Subcutaneous adipose tissue (tissue), 4 donors: Measurements from ENCODE around the gene SH3TC1. TPM values are rescaled to one million over a fixed set of nuclear protein-coding genes. Genes with fewer than 3 reads are reported as not detected.

Source experiments
- total RNA-seq, 4 donors: library from RNA; depleted of rRNA; stranded (reverse); fragments of >200 nt; gene quantifications; one replicate each; pipeline ENCODE4 v1.1.0, GENCODE V29; 2016
- TF ChIP-seq, protein P1 (sequence below): fragments of 450-650 bp; IDR thresholded peaks from one replicate; pipeline ENCODE4 v1.5.1; 2016; ENCODE audit warnings: low read depth, mild to moderate bottlenecking, control low read depth, antibody characterized with exemption, moderate library complexity

Gene SH3TC1
- total RNA-seq, 4 donors from 2014 or later: 15.3 to 43.3 (median 31.9) TPM

DNA sequence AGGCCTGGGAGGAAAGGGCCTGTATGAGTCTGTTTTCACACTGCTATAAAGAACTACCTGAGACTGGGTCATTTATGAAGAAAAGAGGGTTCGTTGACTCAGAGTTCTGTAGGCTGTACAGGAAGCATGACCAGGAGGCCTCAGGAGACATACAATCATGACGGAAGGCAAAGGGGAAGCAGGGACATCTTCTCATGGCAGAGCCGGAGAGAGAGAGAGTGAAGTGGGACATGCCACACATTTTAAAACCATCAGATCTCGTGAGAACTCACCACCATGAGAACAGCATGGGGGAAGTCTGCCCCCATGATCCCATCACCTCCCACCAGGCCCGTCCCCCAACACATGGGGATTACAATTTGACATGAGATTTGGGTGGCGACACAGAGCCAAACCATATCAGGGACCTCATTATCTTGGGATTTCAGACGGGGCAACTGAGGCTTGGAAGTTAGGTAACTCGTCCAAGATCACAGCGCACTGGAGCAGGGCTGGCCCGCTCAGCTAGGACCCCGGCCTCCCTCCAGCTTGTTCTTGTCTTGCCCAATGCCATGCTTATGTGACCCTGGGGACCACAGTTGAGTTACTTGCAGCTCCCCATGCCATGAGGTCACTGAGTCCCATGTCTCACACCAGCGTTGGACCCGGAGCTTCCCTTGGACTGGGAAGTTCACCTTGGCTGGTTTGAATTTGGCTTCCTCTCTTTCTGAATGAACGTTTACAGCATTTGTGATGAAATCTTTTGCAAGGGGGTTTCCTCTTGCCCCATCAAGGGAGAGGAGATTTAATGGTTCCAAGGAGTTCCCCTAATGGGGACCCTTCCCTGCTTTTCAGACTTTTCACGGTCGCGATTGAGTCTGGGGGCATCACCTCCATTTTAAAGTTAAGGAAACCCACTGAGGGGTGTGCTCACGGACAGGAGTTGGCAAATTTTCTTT, 88.5 kb downstream of the SH3TC1 start:
- TF ChIP-seq, protein P1, sequence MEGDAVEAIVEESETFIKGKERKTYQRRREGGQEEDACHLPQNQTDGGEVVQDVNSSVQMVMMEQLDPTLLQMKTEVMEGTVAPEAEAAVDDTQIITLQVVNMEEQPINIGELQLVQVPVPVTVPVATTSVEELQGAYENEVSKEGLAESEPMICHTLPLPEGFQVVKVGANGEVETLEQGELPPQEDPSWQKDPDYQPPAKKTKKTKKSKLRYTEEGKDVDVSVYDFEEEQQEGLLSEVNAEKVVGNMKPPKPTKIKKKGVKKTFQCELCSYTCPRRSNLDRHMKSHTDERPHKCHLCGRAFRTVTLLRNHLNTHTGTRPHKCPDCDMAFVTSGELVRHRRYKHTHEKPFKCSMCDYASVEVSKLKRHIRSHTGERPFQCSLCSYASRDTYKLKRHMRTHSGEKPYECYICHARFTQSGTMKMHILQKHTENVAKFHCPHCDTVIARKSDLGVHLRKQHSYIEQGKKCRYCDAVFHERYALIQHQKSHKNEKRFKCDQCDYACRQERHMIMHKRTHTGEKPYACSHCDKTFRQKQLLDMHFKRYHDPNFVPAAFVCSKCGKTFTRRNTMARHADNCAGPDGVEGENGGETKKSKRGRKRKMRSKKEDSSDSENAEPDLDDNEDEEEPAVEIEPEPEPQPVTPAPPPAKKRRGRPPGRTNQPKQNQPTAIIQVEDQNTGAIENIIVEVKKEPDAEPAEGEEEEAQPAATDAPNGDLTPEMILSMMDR: no peak

DNA sequence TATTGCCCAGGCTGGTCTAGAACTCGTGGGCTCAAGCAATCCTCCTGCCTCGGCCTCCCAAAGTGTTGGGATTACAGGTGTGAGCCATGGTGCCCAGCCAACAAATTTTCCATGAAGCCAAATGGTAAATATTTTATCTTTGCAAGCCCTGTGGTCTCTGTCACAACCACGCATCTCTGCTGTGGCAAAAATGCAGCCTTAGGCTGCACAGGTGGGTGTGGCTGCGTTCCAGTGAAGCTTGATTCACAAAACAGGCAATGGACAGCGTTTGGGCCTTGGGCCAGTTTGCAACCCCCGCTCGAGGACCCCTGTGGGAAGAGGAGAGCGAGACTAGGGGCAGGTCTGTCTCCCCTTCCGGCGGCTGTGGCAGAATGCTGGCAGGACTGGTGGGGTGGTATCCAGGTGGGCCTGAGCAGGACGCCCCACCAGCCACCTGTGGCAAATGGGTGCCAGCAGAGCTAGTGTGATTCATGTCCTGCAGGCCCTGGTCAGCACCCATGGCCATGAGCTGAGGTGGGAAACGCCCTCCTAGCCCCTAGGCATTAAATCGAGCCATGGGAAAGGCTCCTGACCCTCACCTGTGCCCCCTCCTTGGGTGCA, 90.2 kb downstream of the SH3TC1 start:
- TF ChIP-seq, protein P1: no peak

DNA sequence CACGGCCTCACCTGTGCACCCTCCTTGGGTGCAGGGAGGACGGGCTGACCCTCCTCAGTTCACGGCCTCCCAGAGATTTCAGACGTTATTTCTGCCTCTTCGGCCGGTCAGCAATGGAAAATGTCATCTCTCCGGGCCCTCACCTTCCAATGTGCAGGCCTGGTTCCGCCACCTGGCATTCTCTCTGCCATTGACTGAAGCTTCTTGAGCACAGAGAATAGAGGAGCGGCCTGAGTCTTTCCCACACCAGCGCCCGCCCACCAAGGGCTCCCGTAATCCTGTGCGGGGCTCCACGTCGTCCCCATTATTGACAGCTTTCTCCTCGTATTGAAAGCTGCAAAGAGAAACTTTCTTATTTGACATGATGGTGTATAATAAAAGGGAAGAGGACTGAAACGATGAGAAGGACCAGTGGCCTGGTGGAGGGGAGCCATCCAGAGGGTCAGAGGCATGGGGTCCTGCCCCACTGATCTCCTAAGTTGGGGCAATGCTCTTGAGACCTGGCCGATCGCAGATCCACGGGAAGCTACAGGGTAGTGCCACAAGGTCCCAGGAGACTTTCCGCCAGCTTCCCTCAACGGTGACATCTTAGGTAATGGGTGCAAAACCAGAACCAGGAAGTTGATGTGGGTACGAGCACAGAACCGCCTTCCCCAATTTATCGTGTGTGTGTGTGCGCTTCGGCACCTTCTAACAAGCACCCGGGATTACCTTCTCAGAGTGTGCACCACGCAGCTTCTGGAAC, 91.0 kb downstream of the SH3TC1 start:
- TF ChIP-seq, protein P1: no peak

DNA sequence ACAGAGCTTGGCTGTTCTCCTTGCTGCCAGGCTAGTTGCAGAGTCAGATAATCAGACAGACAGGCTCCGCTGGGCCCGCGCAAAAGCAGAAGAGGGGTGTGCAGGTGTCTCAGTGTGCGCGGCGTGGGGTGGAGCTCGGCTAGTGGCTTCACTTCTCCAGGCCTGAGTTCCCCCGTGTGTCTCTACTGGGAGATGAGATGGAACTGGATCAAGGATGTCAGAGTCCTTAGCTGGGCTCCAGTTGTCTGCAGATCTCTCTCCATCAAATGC, 91.5 kb downstream of the SH3TC1 start:
- TF ChIP-seq, protein P1: no peak

Other genes starting within 250 kb of the SH3TC1 start
- 10 to 100 TPM in 2 of 4 donors, 1 to 10 TPM in 2; 5.9 to 20.0 (median 8.6) TPM for gene ABLIM2, start 40.5 kb upstream of the SH3TC1 start, total RNA-seq
- 10 to 100 TPM; 40.7 to 65.9 (median 56.9) TPM for gene HTRA3, start 70.5 kb downstream of the SH3TC1 start, total RNA-seq
- gene ACOX3, start 241.4 kb downstream of the SH3TC1 start, total RNA-seq: 10 to 100 TPM; 12.2 to 33.7 (median 17.3) TPM
- gene TRMT44, start 241.5 kb downstream of the SH3TC1 start, total RNA-seq: 10 to 100 TPM in 3 of 4 donors, 1 to 10 TPM in 1; 9.1 to 37.1 (median 22.5) TPM